Parathyroid adenoma (tissue), 2 donors: ENCODE data around the gene PRCC.

Experiments used
- H2AFZ ChIP-seq: fragments of 300-600 bp; sonication (generic); one replicate; pipeline ENCODE4 v1.7.0; 2017; ENCODE audit warnings: antibody characterized with exemption, mild to moderate bottlenecking
- H3K27ac ChIP-seq: fragments of 300-600 bp; sonication (generic); one replicate; pipeline ENCODE4 v1.7.0; 2017
- H3K27me3 ChIP-seq: fragments of 300-600 bp; sonication (generic); one replicate; pipeline ENCODE4 v1.7.0; 2017; ENCODE audit warnings: low read length; ENCODE audit not compliant: control insufficient read depth, insufficient read depth
- H3K36me3 ChIP-seq: fragments of 300-600 bp; sonication (generic); one replicate; pipeline ENCODE4 v1.7.0; 2017; ENCODE audit warnings: low read length; ENCODE audit not compliant: control insufficient read depth, insufficient read depth
- H3K4me1 ChIP-seq: fragments of 300-600 bp; sonication (generic); one replicate; pipeline ENCODE4 v1.7.0; 2017; ENCODE audit warnings: control low read depth
- H3K4me2 ChIP-seq: fragments of 300-600 bp; sonication (generic); one replicate; pipeline ENCODE4 v1.7.0; 2017; ENCODE audit warnings: low read length
- H3K4me3 ChIP-seq: fragments of 300-600 bp; sonication (generic); one replicate; pipeline ENCODE4 v1.7.0; 2017; ENCODE audit warnings: low read depth, low read length
- H3K79me2 ChIP-seq: fragments of 300-600 bp; sonication (generic); one replicate; pipeline ENCODE4 v1.7.0; 2017; ENCODE audit warnings: control low read depth
- H3K9ac ChIP-seq: fragments of 300-600 bp; sonication (generic); one replicate; pipeline ENCODE4 v1.7.0; 2017; ENCODE audit warnings: mild to moderate bottlenecking
- H3K9me3 ChIP-seq: fragments of 300-600 bp; sonication (generic); one replicate; pipeline ENCODE4 v1.7.0; 2017; ENCODE audit warnings: low read length; ENCODE audit not compliant: control insufficient read depth
- CTCF ChIP-seq: fragments of 300-600 bp; sonication (generic); IDR thresholded peaks from one replicate; pipeline ENCODE4 v1.7.0; 2017; ENCODE audit warnings: antibody characterized with exemption, mild to moderate bottlenecking
- donor health status: primary hyperparathyroidism.

The PRCC gene

GRCh38 chr1:156740741-156741480, 26.4 kb upstream of the PRCC start, which contains the start of gene MRPL24:
Gene MRPL24, minus strand, starts transcription at chr1:156741088. Its CDS starts 2,384 bp downstream, at chr1:156738704.
- Histone ChIP-seq H3K4me2 (peak within 1 kb of the TSS; percentile 79), H3K27ac (peak within 1 kb of the TSS; percentile 92), H3K9me3 (no peaks in the 10 kb centered on the region), H3K4me3 (peak within 1 kb of the TSS; percentile 92), H3K79me2 (peaks cover under 1% of the 10 kb centered on the region), H3K36me3 (no peaks in the 10 kb centered on the region), H3K27me3 (no peaks in the 10 kb centered on the region), H2AFZ (peak within 1 kb of the TSS; percentile 75), H3K4me1 (peaks cover 5% of the 10 kb centered on the region), H3K9ac (no peak within 1 kb of the TSS)
- TF ChIP-seq CTCF = no peak

DNA sequence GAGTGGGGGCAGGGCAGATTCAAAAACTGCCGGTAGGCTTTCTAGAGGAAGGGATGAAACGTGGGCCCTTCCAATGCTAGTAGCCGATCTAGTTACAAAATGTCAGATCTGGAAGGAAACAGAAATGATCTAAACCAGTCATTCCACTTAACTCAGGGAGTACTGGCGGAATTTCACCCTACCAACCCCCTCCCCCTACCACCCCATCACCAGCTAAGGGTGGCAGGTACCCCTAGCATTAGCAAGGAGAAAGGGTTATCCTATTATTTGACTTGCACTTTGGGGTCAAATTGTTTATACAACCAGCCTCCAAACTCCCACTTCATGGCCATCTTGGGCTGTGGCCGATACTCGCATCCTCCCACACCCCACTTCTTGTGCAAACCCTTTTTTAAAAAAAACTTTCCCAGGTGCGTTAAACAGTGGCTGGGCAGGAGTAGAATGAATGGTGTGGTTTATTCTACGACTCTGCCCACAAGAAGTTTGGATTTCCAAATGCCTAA, 25.8 kb upstream of the PRCC start:
- no peaks in the 10 kb centered on the region for H3K36me3 ChIP-seq
- TF ChIP-seq CTCF = no peak
- H3K9ac ChIP-seq = no peak overlapping the region

GRCh38 chr1:156742017-156742416, 25.3 kb upstream of the PRCC start:
- Histone ChIP-seq H3K27ac (peak overlapping the region; percentile 92), H3K79me2 (peaks cover 2% of the 10 kb centered on the region), H2AFZ (no peak overlapping the region), H3K9ac (no peak overlapping the region), H3K4me2 (peak overlapping the region; percentile 74), H3K36me3 (no peaks in the 10 kb centered on the region), H3K4me1 (peaks cover 9% of the 10 kb centered on the region), H3K4me3 (peak overlapping the region; percentile 92), H3K9me3 (no peaks in the 10 kb centered on the region), H3K27me3 (no peaks in the 10 kb centered on the region)
- no peak for TF ChIP-seq CTCF

More for the DNA sequence above, 25.8 kb upstream of the PRCC start:
- Histone ChIP-seq H3K79me2 (peaks cover 2% of the 10 kb centered on the region), H3K4me2 (peak overlapping the region; percentile 74), H2AFZ (peak overlapping the region; percentile 75), H3K27me3 (no peaks in the 10 kb centered on the region), H3K27ac (peak overlapping the region; percentile 92), H3K9me3 (no peaks in the 10 kb centered on the region), H3K4me3 (peak overlapping the region; percentile 92), H3K4me1 (peaks cover 9% of the 10 kb centered on the region)

GRCh38 chr1:156742801-156743200, 24.5 kb upstream of the PRCC start:
- H3K4me3 ChIP-seq = no peak overlapping the region
- H3K9ac ChIP-seq = no peak overlapping the region
- H3K4me2 ChIP-seq = no peak overlapping the region
- H3K9me3 ChIP-seq = no peaks in the 10 kb centered on the region
- no peak overlapping the region for H3K27ac ChIP-seq
- no peaks in the 10 kb centered on the region for H3K36me3 ChIP-seq
- peaks cover 13% of the 10 kb centered on the region for H3K4me1 ChIP-seq
- H2AFZ ChIP-seq = no peak overlapping the region
- H3K79me2 ChIP-seq = peaks cover 6% of the 10 kb centered on the region
- no peak for TF ChIP-seq CTCF
- H3K27me3 ChIP-seq = no peaks in the 10 kb centered on the region
